Measurements from ENCODE around the gene NANOS3. TPM values are rescaled to one million over a fixed set of nuclear protein-coding genes. Genes with fewer than 3 reads are reported as not detected.

Gene NANOS3
- total RNA-seq, 1 experiment from 2014 or later: not detected

- ATAC-seq: no peak
- H3K9me2 ChIP-seq (ENCODE audit: insufficient read depth): no peaks in the 10 kb centered on the region
- ChIA-PET RAD21 (ENCODE audit: low non-redundant PET in 1 of 2, low total read pairs in 2 of 2, uncharacterized antibody in 2 of 2, unreplicated experiment in 2 of 2) (interaction anchor here in 1 of 2 experiments (0.9 kb wide), 1 partner anchor 13 kb away, joined by 4 read pairs; no protein-coding TSS in a partner anchor), CTCF (interaction anchor here (1.2 kb wide), 1 partner anchor 217 kb away, joined by 3 read pairs; no protein-coding TSS in a partner anchor), POLR2A (interaction anchor here (1.5 to 4.6 kb wide), 4 partner anchors 10 to 20 kb away, joined by 7 to 64 read pairs (median 20); no protein-coding TSS in a partner anchor)
- H3K4me1 ChIP-seq (ENCODE audit: control insufficient read depth in 1 of 2, insufficient read depth in 2 of 2, low read length in 2 of 2): peaks cover 60 to 87% of the 10 kb centered on the region in 2 experiments
- peak overlapping the region; percentile 97 for H3K9ac ChIP-seq (ENCODE audit: low read length)
- H3K9me3 ChIP-seq (ENCODE audit: control insufficient read depth in 1 of 2, insufficient read depth in 1 of 2, low read depth in 1 of 2, low read length in 2 of 2): no peaks in the 10 kb centered on the region
- peaks cover 60% of the 10 kb centered on the region for H3K79me2 ChIP-seq (ENCODE audit: insufficient read depth, low read length)
- BruUV-seq (replicated peaks): TSS peak; percentile 80
- H3K4me2 ChIP-seq (ENCODE audit: low read length): peak overlapping the region; percentile 91
- peaks cover 12% of the 10 kb centered on the region; the same call in 1 of the 2 replicates for H4K20me1 ChIP-seq (ENCODE audit: insufficient read depth)
- peaks cover 3 to 26% of the 10 kb centered on the region in 2 experiments; a peak in 2 of 4 replicates for H3K36me3 ChIP-seq (ENCODE audit: control insufficient read depth in 1 of 2, insufficient read depth in 2 of 2, low read length in 2 of 2)
- no peak for DNase-seq (ENCODE audit: low read depth, low spot score)
- intact Hi-C loops (cut with micrococcal nuclease): loop anchor here (5.0 kb wide), 1 partner anchor 45 kb away; the partner anchor contains the start of gene ZSWIM4
- no peak overlapping the region for H2AFZ ChIP-seq (ENCODE audit: low read depth, low read length, poor library complexity, severe bottlenecking)
- no peak for TF ChIP-seq FOSL1 (IDR thresholded peaks at IDR 0.05; ENCODE audit: low read depth)
- TF ChIP-seq REST (IDR thresholded peaks at IDR 0.05; ENCODE audit: low read depth): no peak
- TF ChIP-seq CTCF (IDR thresholded peaks at IDR 0.05 in 2 of 3, conservative IDR thresholded peaks at IDR 0.05 in 1 of 3; ENCODE audit: borderline replicate concordance in 1 of 3, insufficient read depth in 1 of 3, low read depth in 2 of 3, low read length in 2 of 3): no peak
- TF ChIP-seq RAD21 (IDR thresholded peaks at IDR 0.05; ENCODE audit: low read depth): no peak
- no peak for TF ChIP-seq ELF1 (IDR thresholded peaks at IDR 0.05; ENCODE audit: borderline replicate concordance, low read depth)
- no peak for TF ChIP-seq ZFX (IDR thresholded peaks at IDR 0.05)
- no peak for TF ChIP-seq SIN3A (IDR thresholded peaks at IDR 0.05; ENCODE audit: low read depth)
- peak overlapping the region; percentile 84 to 91 for H3K4me3 ChIP-seq (replicated peaks in 1 of 2; ENCODE audit: low read depth in 1 of 2, low read length in 2 of 2)
- no peaks in the 10 kb centered on the region for H3K27me3 ChIP-seq (ENCODE audit: insufficient read depth, low read length)
- peak overlapping the region; percentile 96 for H3K27ac ChIP-seq (ENCODE audit: low read depth, low read length)
These were observed 35.0 kb upstream of the NANOS3 start for GRCh38 chr19:13841962-13842290.
